Astrocyte (in vitro differentiated cells and primary cell): ENCODE measurements around the gene CPLX3. TPM values are rescaled to one million over a fixed set of nuclear protein-coding genes. Genes with fewer than 3 reads are reported as not detected.

Experiments used
- DNase-seq: peaks from one replicate; pipeline ENCODE4 v3.0.0-alpha.2; 2010; ENCODE audit warnings: low read depth
- FAIRE-seq: peaks from 2 replicates; lab custom pipeline; 2011; peaks lifted over from hg19 to GRCh38; lab: Jason Lieb, UNC
- H2AFZ ChIP-seq: 2 replicates; pipeline ENCODE4 v1.6.0; 2012; ENCODE audit warnings: low read depth, low read length, inconsistent platforms
- H3K27ac ChIP-seq: 2 replicates; pipeline ENCODE4 v1.5.1; 2011; ENCODE audit warnings: low read depth, low read length, inconsistent platforms
- H3K27me3 ChIP-seq: 2 replicates; pipeline ENCODE4 v1.6.0; 2011; ENCODE audit warnings: low read length, inconsistent platforms; ENCODE audit not compliant: insufficient read depth
- H3K36me3 ChIP-seq: 2 replicates; pipeline ENCODE4 v1.5.1; 2011; ENCODE audit warnings: low read length, inconsistent platforms; ENCODE audit not compliant: insufficient read depth
- H3K4me1 ChIP-seq: 2 replicates; pipeline ENCODE4 v1.5.1; 2011; ENCODE audit warnings: low read length, inconsistent platforms; ENCODE audit not compliant: insufficient read depth
- H3K4me2 ChIP-seq: 2 replicates; pipeline ENCODE4 v1.6.0; 2012; ENCODE audit warnings: low read length, inconsistent platforms
- H3K4me3 ChIP-seq: 2 replicates; pipeline ENCODE4 v1.5.1; 2011; ENCODE audit warnings: low read depth, mild to moderate bottlenecking, low read length, inconsistent platforms; ENCODE audit not compliant: insufficient read depth
- H3K79me2 ChIP-seq: 2 replicates; pipeline ENCODE4 v1.6.0; 2012; ENCODE audit warnings: mild to moderate bottlenecking, low read length, inconsistent platforms; ENCODE audit not compliant: insufficient read depth
- H3K9ac ChIP-seq: 2 replicates; pipeline ENCODE4 v1.6.0; 2012; ENCODE audit warnings: mild to moderate bottlenecking, low read length, inconsistent platforms
- H3K9me3 ChIP-seq: 2 replicates; pipeline ENCODE4 v1.5.1; 2012; ENCODE audit warnings: low read depth, mild to moderate bottlenecking, low read length, inconsistent platforms; ENCODE audit not compliant: insufficient read depth
- H4K20me1 ChIP-seq: 2 replicates; pipeline ENCODE4 v1.6.0; 2012; ENCODE audit warnings: low read length, inconsistent platforms; ENCODE audit not compliant: insufficient read depth
- H3K27ac Mint-ChIP-seq: one replicate; pipeline ENCODE4 v1.8.0; 2021; ENCODE audit warnings: mild to moderate bottlenecking, mixed read lengths; ENCODE audit not compliant: unreplicated experiment
- H3K27me3 Mint-ChIP-seq: one replicate; pipeline ENCODE4 v1.8.0; 2021; ENCODE audit warnings: low read depth, mixed read lengths; ENCODE audit not compliant: unreplicated experiment
- H3K36me3 Mint-ChIP-seq: one replicate; pipeline ENCODE4 v1.8.0; 2021; ENCODE audit warnings: low read depth, mixed read lengths; ENCODE audit not compliant: unreplicated experiment
- H3K4me1 Mint-ChIP-seq: one replicate; pipeline ENCODE4 v1.8.0; 2021; ENCODE audit warnings: low read depth, mixed read lengths; ENCODE audit not compliant: unreplicated experiment
- H3K4me3 Mint-ChIP-seq: one replicate; pipeline ENCODE4 v1.8.0; 2021; ENCODE audit warnings: mild to moderate bottlenecking, moderate library complexity, mixed read lengths; ENCODE audit not compliant: unreplicated experiment
- H3K9me3 Mint-ChIP-seq: one replicate; pipeline ENCODE4 v1.8.0; 2021; ENCODE audit warnings: mild to moderate bottlenecking, mixed read lengths; ENCODE audit not compliant: unreplicated experiment
- EZH2 ChIP-seq: IDR thresholded peaks from 2 replicates; pipeline ENCODE4 v1.6.1; 2012; ENCODE audit warnings: mild to moderate bottlenecking, low read length, inconsistent platforms; ENCODE audit not compliant: insufficient read depth
- total RNA-seq: library from RNA; stranded (reverse); gene quantifications from 2 replicates; pipeline ENCODE4 v1.2.1, GENCODE V29; 2021
- TF ChIP-seq, protein P1 (sequence below): IDR thresholded peaks from 2 replicates; pipeline ENCODE4 v1.5.1; 2011; ENCODE audit warnings: low read depth, mild to moderate bottlenecking, inconsistent platforms, low read length, moderate library complexity; ENCODE audit not compliant: insufficient read depth

CPLX3 gene
- total RNA-seq, 1 donor from 2014 or later = not detected

DNA sequence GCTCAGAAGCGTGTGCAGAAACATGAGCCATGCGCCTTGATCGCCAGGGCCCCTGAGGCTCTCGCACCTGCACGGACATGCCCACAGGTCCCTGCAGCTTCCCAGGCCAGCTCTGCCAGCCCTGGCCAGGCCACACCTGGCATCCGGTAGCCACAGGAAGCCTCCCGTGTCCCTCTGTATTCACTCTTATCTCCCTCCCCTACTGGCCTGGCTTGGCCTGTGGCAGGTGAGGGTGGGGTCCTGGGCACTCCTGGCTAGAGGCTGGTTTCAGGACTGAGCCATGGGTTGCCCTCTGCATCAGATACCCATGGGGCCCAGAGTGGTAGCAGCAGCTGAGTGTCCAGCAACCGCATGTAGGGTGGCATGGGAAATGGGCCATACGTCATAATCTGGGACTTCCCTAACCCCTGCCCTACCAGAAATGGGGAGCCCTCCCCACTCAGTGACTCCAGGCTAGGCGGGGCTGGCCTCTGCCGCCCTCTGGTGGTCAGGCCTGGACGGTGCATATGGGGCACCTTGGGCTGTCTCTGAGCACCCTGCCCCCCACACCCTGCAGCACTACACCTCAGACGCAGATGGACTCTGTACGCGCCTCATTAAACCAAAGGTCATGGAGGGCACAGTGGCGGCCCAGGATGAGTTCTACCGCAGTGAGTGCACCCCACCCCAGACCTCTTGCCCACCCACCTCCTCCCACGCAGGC lies 26.4 kb upstream of the CPLX3 start:
- Histone ChIP-seq H4K20me1 (peaks cover 57% of the 10 kb centered on the region), H3K9ac (no peak overlapping the region), H3K4me3 (no peak overlapping the region), H3K27ac (no peak overlapping the region), H3K9me3 (no peaks in the 10 kb centered on the region), H3K36me3 (peaks cover 6% of the 10 kb centered on the region), H3K4me2 (no peak overlapping the region), H3K27me3 (no peaks in the 10 kb centered on the region), H2AFZ (no peak overlapping the region), H3K79me2 (peaks cover 40% of the 10 kb centered on the region), H3K4me1 (no peaks in the 10 kb centered on the region)
- Mint-ChIP-seq H3K4me3 (no peak overlapping the region), H3K4me1 (peaks cover 1% of the 10 kb centered on the region), H3K36me3 (peaks cover 4% of the 10 kb centered on the region), H3K27ac (no peak overlapping the region), H3K9me3 (no peaks in the 10 kb centered on the region), H3K27me3 (no peaks in the 10 kb centered on the region)
- DNase-seq = no peak
- FAIRE-seq = no peak
- no peak for TF ChIP-seq EZH2
- TF ChIP-seq, protein P1, sequence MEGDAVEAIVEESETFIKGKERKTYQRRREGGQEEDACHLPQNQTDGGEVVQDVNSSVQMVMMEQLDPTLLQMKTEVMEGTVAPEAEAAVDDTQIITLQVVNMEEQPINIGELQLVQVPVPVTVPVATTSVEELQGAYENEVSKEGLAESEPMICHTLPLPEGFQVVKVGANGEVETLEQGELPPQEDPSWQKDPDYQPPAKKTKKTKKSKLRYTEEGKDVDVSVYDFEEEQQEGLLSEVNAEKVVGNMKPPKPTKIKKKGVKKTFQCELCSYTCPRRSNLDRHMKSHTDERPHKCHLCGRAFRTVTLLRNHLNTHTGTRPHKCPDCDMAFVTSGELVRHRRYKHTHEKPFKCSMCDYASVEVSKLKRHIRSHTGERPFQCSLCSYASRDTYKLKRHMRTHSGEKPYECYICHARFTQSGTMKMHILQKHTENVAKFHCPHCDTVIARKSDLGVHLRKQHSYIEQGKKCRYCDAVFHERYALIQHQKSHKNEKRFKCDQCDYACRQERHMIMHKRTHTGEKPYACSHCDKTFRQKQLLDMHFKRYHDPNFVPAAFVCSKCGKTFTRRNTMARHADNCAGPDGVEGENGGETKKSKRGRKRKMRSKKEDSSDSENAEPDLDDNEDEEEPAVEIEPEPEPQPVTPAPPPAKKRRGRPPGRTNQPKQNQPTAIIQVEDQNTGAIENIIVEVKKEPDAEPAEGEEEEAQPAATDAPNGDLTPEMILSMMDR = peak; percentile 77

- peaks cover 51% of the 10 kb centered on the region for H4K20me1 ChIP-seq
- TF ChIP-seq, protein P1 = no peak
- TF ChIP-seq EZH2 = no peak
- H3K27ac Mint-ChIP-seq = no peak overlapping the region
- H3K79me2 ChIP-seq = peaks cover 34% of the 10 kb centered on the region
- no peaks in the 10 kb centered on the region for H3K4me1 Mint-ChIP-seq
- no peaks in the 10 kb centered on the region for H3K4me1 ChIP-seq
- no peak overlapping the region for H3K27ac ChIP-seq
- H3K36me3 ChIP-seq = peaks cover 6% of the 10 kb centered on the region
- H3K36me3 Mint-ChIP-seq = peaks cover 4% of the 10 kb centered on the region
- no peak overlapping the region for H3K4me3 Mint-ChIP-seq
- no peak overlapping the region for H3K9ac ChIP-seq
- H3K4me3 ChIP-seq = no peak overlapping the region
- no peak overlapping the region for H3K4me2 ChIP-seq
- no peaks in the 10 kb centered on the region for H3K27me3 ChIP-seq
- no peaks in the 10 kb centered on the region for H3K9me3 ChIP-seq
- no peak for DNase-seq
- H3K27me3 Mint-ChIP-seq = no peaks in the 10 kb centered on the region
- H2AFZ ChIP-seq = no peak overlapping the region
- FAIRE-seq = no peak
- no peaks in the 10 kb centered on the region for H3K9me3 Mint-ChIP-seq
Observed at GRCh38 chr15:74800559-74801094, 25.8 kb upstream of the CPLX3 start.
